ENCODE data around the gene TNFRSF25.

GRCh38 chr1:6459850-6460265 lies 6.1 kb downstream of the TNFRSF25 start:
- TF ChIP-seq, protein P1, sequence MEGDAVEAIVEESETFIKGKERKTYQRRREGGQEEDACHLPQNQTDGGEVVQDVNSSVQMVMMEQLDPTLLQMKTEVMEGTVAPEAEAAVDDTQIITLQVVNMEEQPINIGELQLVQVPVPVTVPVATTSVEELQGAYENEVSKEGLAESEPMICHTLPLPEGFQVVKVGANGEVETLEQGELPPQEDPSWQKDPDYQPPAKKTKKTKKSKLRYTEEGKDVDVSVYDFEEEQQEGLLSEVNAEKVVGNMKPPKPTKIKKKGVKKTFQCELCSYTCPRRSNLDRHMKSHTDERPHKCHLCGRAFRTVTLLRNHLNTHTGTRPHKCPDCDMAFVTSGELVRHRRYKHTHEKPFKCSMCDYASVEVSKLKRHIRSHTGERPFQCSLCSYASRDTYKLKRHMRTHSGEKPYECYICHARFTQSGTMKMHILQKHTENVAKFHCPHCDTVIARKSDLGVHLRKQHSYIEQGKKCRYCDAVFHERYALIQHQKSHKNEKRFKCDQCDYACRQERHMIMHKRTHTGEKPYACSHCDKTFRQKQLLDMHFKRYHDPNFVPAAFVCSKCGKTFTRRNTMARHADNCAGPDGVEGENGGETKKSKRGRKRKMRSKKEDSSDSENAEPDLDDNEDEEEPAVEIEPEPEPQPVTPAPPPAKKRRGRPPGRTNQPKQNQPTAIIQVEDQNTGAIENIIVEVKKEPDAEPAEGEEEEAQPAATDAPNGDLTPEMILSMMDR (conservative IDR thresholded peaks at IDR 0.05): no peak
- TF ChIP-seq ZFX (IDR thresholded peaks at IDR 0.05): no peak

Measured in C4-2B (cell line).